ENCODE data around the gene JDP2. TPM values are rescaled to one million over a fixed set of nuclear protein-coding genes. Genes with fewer than 3 reads are reported as not detected.

Gene JDP2
- total RNA-seq, 1 donor from 2014 or later, result 44.4 TPM

- Mint-ChIP-seq H3K4me3 (peak overlapping the region; percentile 82), H3K27ac (peak overlapping the region; percentile 95), H3K4me1 (peaks cover 70% of the 10 kb centered on the region), H3K9me3 (no peaks in the 10 kb centered on the region), H3K27me3 (ENCODE audit: low read depth) (no peaks in the 10 kb centered on the region), H3K36me3 (peaks cover 14% of the 10 kb centered on the region)
- no peak for TF ChIP-seq CTCF (IDR thresholded peaks at IDR 0.05; ENCODE audit: unreplicated experiment)
- DNase-seq (ENCODE audit: low spot score in 2 of 2, unreplicated experiment in 2 of 2), result no peak
These were observed 1.7 kb downstream of the JDP2 start for GRCh38 chr14:75429562-75429961.

GRCh38 chr14:75430116-75430515 lies 2.3 kb downstream of the JDP2 start:
- peak overlapping the region; percentile 82 for H3K4me3 Mint-ChIP-seq
- H3K27ac Mint-ChIP-seq, result peak overlapping the region; percentile 95
- DNase-seq (ENCODE audit: low spot score in 2 of 2, unreplicated experiment in 2 of 2), result no peak
- peaks cover 68% of the 10 kb centered on the region for H3K4me1 Mint-ChIP-seq
- H3K9me3 Mint-ChIP-seq, result no peaks in the 10 kb centered on the region
- TF ChIP-seq CTCF (IDR thresholded peaks at IDR 0.05; ENCODE audit: unreplicated experiment), result no peak
- no peaks in the 10 kb centered on the region for H3K27me3 Mint-ChIP-seq (ENCODE audit: low read depth)
- H3K36me3 Mint-ChIP-seq, result peaks cover 16% of the 10 kb centered on the region

GRCh38 chr14:75430526-75430925 lies 2.7 kb downstream of the JDP2 start:
- peaks cover 64% of the 10 kb centered on the region for H3K4me1 Mint-ChIP-seq
- peak overlapping the region; percentile 95 for H3K27ac Mint-ChIP-seq
- no peaks in the 10 kb centered on the region for H3K9me3 Mint-ChIP-seq
- no peak for DNase-seq (ENCODE audit: low spot score in 2 of 2, unreplicated experiment in 2 of 2)
- TF ChIP-seq CTCF (IDR thresholded peaks at IDR 0.05; ENCODE audit: unreplicated experiment), result no peak
- H3K4me3 Mint-ChIP-seq, result peak overlapping the region; percentile 82
- H3K27me3 Mint-ChIP-seq (ENCODE audit: low read depth), result no peaks in the 10 kb centered on the region
- H3K36me3 Mint-ChIP-seq, result peaks cover 19% of the 10 kb centered on the region

- Mint-ChIP-seq H3K9me3 (no peaks in the 10 kb centered on the region), H3K4me1 (peaks cover 60% of the 10 kb centered on the region), H3K27me3 (ENCODE audit: low read depth) (no peaks in the 10 kb centered on the region), H3K4me3 (peak overlapping the region; percentile 82), H3K36me3 (peaks cover 21% of the 10 kb centered on the region), H3K27ac (peak overlapping the region; percentile 95)
- no peak for TF ChIP-seq CTCF (IDR thresholded peaks at IDR 0.05; ENCODE audit: unreplicated experiment)
- DNase-seq (ENCODE audit: low spot score in 2 of 2, unreplicated experiment in 2 of 2), result no peak
These were observed 3.2 kb downstream of the JDP2 start for GRCh38 chr14:75430976-75431375.

- Mint-ChIP-seq H3K4me1 (peaks cover 54% of the 10 kb centered on the region), H3K27ac (peak overlapping the region; percentile 95), H3K9me3 (no peaks in the 10 kb centered on the region), H3K36me3 (peaks cover 23% of the 10 kb centered on the region), H3K4me3 (no peak overlapping the region), H3K27me3 (ENCODE audit: low read depth) (no peaks in the 10 kb centered on the region)
- DNase-seq (ENCODE audit: low spot score in 2 of 2, unreplicated experiment in 2 of 2), result no peak
- TF ChIP-seq CTCF (IDR thresholded peaks at IDR 0.05; ENCODE audit: unreplicated experiment), result no peak
These were observed 4.0 kb downstream of the JDP2 start for GRCh38 chr14:75431827-75432226.

GRCh38 chr14:75432411-75432810 lies 4.6 kb downstream of the JDP2 start:
- H3K36me3 Mint-ChIP-seq, result peaks cover 23% of the 10 kb centered on the region
- no peak overlapping the region for H3K4me3 Mint-ChIP-seq
- peaks cover 53% of the 10 kb centered on the region for H3K4me1 Mint-ChIP-seq

More at GRCh38 chr14:75432411-75432810, 4.6 kb downstream of the JDP2 start:
- Mint-ChIP-seq H3K27me3 (ENCODE audit: low read depth) (no peaks in the 10 kb centered on the region), H3K9me3 (no peaks in the 10 kb centered on the region), H3K27ac (peak overlapping the region; percentile 82)
- no peak for TF ChIP-seq CTCF (IDR thresholded peaks at IDR 0.05; ENCODE audit: unreplicated experiment)
- DNase-seq (ENCODE audit: low spot score in 2 of 2, unreplicated experiment in 2 of 2), result no peak

All from mesothelial cell of epicardium (in vitro differentiated cells).